A204.1 (cell line): Measurements from ENCODE around the gene SH2B3.
"Not testable (repeated sequence)": the region's sequence is repeated elsewhere in the genome, so short reads cannot be mapped to it uniquely, and the experiment has no call there.

Experiments
- FAIRE-seq: peaks from 2 replicates; lab custom pipeline; 2012; peaks lifted over from hg19 to GRCh38; lab: Jason Lieb, UNC

SH2B3 gene

GRCh38 chr12:111405859-111406473 lies at the start of gene SH2B3:
Gene SH2B3, plus strand, starts transcription at chr12:111405923. Its CDS starts 12,223 bp downstream, at chr12:111418146.
- no peak for FAIRE-seq

GRCh38 chr12:111359231-111359913 lies 46.4 kb upstream of the SH2B3 start:
- FAIRE-seq = no peak

- FAIRE-seq = no peak
These were observed 45.8 kb upstream of the SH2B3 start for GRCh38 chr12:111359914-111360276.

GRCh38 chr12:111360325-111360930 lies 45.3 kb upstream of the SH2B3 start:
- FAIRE-seq = no peak

GRCh38 chr12:111361073-111361716 lies 44.5 kb upstream of the SH2B3 start:
- no peak for FAIRE-seq

- FAIRE-seq = no peak
These were observed 43.8 kb upstream of the SH2B3 start for GRCh38 chr12:111361717-111362576.

- no peak for FAIRE-seq
These were observed 42.8 kb upstream of the SH2B3 start for GRCh38 chr12:111362687-111363475.

- no peak for FAIRE-seq
These were observed 42.1 kb upstream of the SH2B3 start for GRCh38 chr12:111363578-111363977.

- FAIRE-seq = no peak
These were observed 39.6 kb upstream of the SH2B3 start for GRCh38 chr12:111366075-111366474.

- FAIRE-seq = no peak
These were observed 39.1 kb upstream of the SH2B3 start for GRCh38 chr12:111366583-111366982.

- no peak for FAIRE-seq
These were observed 38.0 kb upstream of the SH2B3 start for GRCh38 chr12:111367661-111368221.

GRCh38 chr12:111368291-111368787 lies 37.4 kb upstream of the SH2B3 start:
- no peak for FAIRE-seq

- no peak for FAIRE-seq
These were observed 36.8 kb upstream of the SH2B3 start, which contains the start of gene PHETA1 for GRCh38 chr12:111368788-111369495. Gene PHETA1, minus strand, starts transcription at chr12:111369095. Its CDS starts 5,668 bp downstream, at chr12:111363427.

GRCh38 chr12:111369496-111370220 lies 36.1 kb upstream of the SH2B3 start:
- no peak for FAIRE-seq

- FAIRE-seq = not testable (repeated sequence)
These were observed 32.5 kb upstream of the SH2B3 start for GRCh38 chr12:111373231-111373630.

- no peak for FAIRE-seq
These were observed 28.3 kb upstream of the SH2B3 start for GRCh38 chr12:111377440-111377839.

- FAIRE-seq = no peak
These were observed 25.7 kb upstream of the SH2B3 start for GRCh38 chr12:111379942-111380554.

GRCh38 chr12:111384596-111384995 lies 21.1 kb upstream of the SH2B3 start:
- FAIRE-seq = no peak

- no peak for FAIRE-seq
These were observed 18.8 kb upstream of the SH2B3 start for GRCh38 chr12:111386885-111387284.
